SU-DHL-6 (cell line): Measurements from ENCODE around the gene SYNRG.

ENCODE experiments used
- EZH2phosphoT487 ChIP-seq: fragments of 200-600 bp; sonication (generic), shearing (Covaris generic); conservative IDR thresholded peaks from 2 replicates; pipeline ENCODE4 v1.6.1; 2018; ENCODE audit warnings: mild to moderate bottlenecking, antibody characterized with exemption, low read length, moderate library complexity, mixed read lengths
- TF ChIP-seq, protein P1 (sequence below): fragments of 200-600 bp; sonication (generic); IDR thresholded peaks from one replicate; pipeline ENCODE4 v1.5.1; 2017; ENCODE audit warnings: antibody characterized with exemption, mild to moderate bottlenecking, low read length, moderate library complexity; ENCODE audit not compliant: insufficient read depth, poor library complexity, severe bottlenecking

DNA sequence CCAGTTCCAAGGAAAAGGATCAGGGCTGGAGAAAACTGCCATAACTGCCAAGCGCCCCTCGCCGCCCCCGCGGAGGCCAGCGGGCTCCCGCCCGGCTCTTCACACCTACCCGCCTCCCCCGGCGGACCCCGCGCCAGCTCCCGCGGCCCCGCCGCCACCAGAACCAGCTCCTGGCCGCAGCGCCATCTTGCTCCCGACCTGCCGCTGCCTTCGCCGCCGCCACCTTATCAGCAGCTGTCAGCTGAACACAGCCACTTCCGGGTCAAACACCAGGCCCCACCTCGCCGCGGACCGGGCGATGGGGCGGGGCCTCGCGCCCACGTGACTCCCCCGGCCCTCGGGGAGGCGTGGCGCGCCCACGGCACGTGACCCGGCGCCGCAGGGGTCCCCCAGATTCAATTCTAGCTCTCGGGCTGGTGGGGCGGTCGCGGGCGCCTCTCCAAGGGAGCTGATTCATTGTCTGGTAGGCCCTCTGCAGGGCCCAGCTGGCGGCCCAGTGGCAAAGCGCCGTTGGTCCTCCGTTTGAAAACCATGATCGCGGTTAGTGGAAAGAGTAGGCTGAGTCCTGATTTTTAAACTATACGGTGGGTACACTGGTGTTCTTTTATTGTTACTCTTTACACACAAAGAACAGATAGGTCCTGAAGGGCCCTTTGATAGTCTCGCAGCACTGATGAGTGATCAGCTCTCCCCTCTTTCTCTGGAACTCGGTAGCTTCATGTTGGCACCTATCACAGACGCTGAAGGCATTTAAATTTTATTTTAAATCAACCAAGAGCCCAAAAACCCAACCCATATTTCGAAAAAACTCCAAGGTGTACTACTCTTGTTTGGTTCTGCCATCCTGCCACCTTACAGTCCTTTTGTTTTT, at the start of gene SYNRG:
- TF ChIP-seq, protein P1, sequence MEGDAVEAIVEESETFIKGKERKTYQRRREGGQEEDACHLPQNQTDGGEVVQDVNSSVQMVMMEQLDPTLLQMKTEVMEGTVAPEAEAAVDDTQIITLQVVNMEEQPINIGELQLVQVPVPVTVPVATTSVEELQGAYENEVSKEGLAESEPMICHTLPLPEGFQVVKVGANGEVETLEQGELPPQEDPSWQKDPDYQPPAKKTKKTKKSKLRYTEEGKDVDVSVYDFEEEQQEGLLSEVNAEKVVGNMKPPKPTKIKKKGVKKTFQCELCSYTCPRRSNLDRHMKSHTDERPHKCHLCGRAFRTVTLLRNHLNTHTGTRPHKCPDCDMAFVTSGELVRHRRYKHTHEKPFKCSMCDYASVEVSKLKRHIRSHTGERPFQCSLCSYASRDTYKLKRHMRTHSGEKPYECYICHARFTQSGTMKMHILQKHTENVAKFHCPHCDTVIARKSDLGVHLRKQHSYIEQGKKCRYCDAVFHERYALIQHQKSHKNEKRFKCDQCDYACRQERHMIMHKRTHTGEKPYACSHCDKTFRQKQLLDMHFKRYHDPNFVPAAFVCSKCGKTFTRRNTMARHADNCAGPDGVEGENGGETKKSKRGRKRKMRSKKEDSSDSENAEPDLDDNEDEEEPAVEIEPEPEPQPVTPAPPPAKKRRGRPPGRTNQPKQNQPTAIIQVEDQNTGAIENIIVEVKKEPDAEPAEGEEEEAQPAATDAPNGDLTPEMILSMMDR, result no peak
- no peak for TF ChIP-seq EZH2phosphoT487
